GM23248 (cell line): ENCODE measurements around the gene ENTPD7. TPM values are rescaled to one million over a fixed set of nuclear protein-coding genes. Genes with fewer than 3 reads are reported as not detected.
A peak's percentile ranks its signal among the peaks of the same experiment; 100 is the strongest.

ENCODE experiments used
- DNase-seq: peaks from one replicate; pipeline ENCODE4 v3.0.0-alpha.2; 2015
- H2AFZ ChIP-seq: fragments of 200-600 bp; sonication (generic); 2 replicates; pipeline ENCODE4 v1.6.1; 2016; ENCODE audit warnings: antibody characterized with exemption
- H3F3A ChIP-seq: fragments of 200-600 bp; sonication (generic); 2 replicates; pipeline ENCODE4 v1.6.1; 2016; ENCODE audit warnings: mild to moderate bottlenecking, antibody characterized with exemption, mixed run types; ENCODE audit not compliant: insufficient read depth
- H3K27ac ChIP-seq: fragments of 200-600 bp; sonication (generic); 2 replicates; pipeline ENCODE4 v1.5.1; 2016; ENCODE audit warnings: mild to moderate bottlenecking
- H3K27me3 ChIP-seq: fragments of 200-600 bp; sonication (generic); replicated peaks from 2 replicates; pipeline ENCODE4 v1.6.1; 2016; ENCODE audit warnings: mild to moderate bottlenecking; ENCODE audit not compliant: insufficient read depth
- H3K36me3 ChIP-seq: fragments of 200-600 bp; sonication (generic); 2 replicates; pipeline ENCODE4 v1.6.1; 2016; ENCODE audit warnings: low read depth, mild to moderate bottlenecking
- H3K4me1 ChIP-seq: fragments of 200-600 bp; sonication (generic); 2 replicates; pipeline ENCODE4 v1.6.1; 2016; ENCODE audit warnings: mild to moderate bottlenecking; ENCODE audit not compliant: insufficient read depth
- H3K4me2 ChIP-seq: fragments of 200-600 bp; sonication (generic); one replicate; pipeline ENCODE4 v1.6.1; 2016; ENCODE audit warnings: mild to moderate bottlenecking; ENCODE audit not compliant: unreplicated experiment
- H3K4me3 ChIP-seq: fragments of 200-600 bp; sonication (generic); 2 replicates; pipeline ENCODE4 v1.5.1; 2016; ENCODE audit warnings: mild to moderate bottlenecking
- H3K79me2 ChIP-seq: fragments of 200-600 bp; sonication (generic); 2 replicates; pipeline ENCODE4 v1.6.1; 2016; ENCODE audit warnings: mild to moderate bottlenecking; ENCODE audit not compliant: insufficient read depth
- H3K9ac ChIP-seq: fragments of 200-600 bp; sonication (generic); 2 replicates; pipeline ENCODE4 v1.6.1; 2016; ENCODE audit warnings: mild to moderate bottlenecking
- H3K9me2 ChIP-seq: fragments of 200-600 bp; sonication (generic); 2 replicates; pipeline ENCODE4 v1.6.1; 2016; ENCODE audit warnings: mixed run types, mild to moderate bottlenecking, moderate library complexity; ENCODE audit not compliant: insufficient read depth
- H3K9me3 ChIP-seq: fragments of 200-600 bp; sonication (generic); one replicate; pipeline ENCODE4 v1.6.1; 2017; ENCODE audit warnings: low read depth
- H4K20me1 ChIP-seq: fragments of 200-600 bp; sonication (generic); 2 replicates; pipeline ENCODE4 v1.6.0; 2016; ENCODE audit not compliant: insufficient read depth
- EZH2 ChIP-seq: fragments of 200-600 bp; sonication (generic); IDR thresholded peaks from 2 replicates; pipeline ENCODE4 v1.6.1; 2018; ENCODE audit warnings: antibody characterized with exemption, mild to moderate bottlenecking; ENCODE audit not compliant: insufficient read depth, poor library complexity, severe bottlenecking
- EZH2phosphoT487 ChIP-seq: fragments of 200-600 bp; sonication (generic); IDR thresholded peaks from 2 replicates; pipeline ENCODE4 v1.6.1; 2018; ENCODE audit warnings: antibody characterized with exemption, moderate library complexity, mild to moderate bottlenecking, low read depth; ENCODE audit not compliant: insufficient read depth
- WGBS, 2 experiments: methylation state at CpG; one replicate each; pipeline ENCODE4 v1.1.6; 2015 to 2017; ENCODE audit warnings: low lambda C conversion rate in 2 of 2, low coverage in 1 of 2; ENCODE audit errors: missing lambda C conversion rate in 2 of 2; 5-methylcytosine and 5-hydroxymethylcytosine counted together
- in situ Hi-C: fragments of 300-500 bp; cut with MboI; formaldehyde crosslinking; loops from 2 replicates; pipeline ENCODE4 v1.15.0; 2020
- polyA plus RNA-seq: library from polyadenylated mRNA; unstranded; fragments of >200 nt; fragmentation: Nextera tagmentation; extraction: Ambion mirVana; gene quantifications from 2 replicates; pipeline ENCODE4 v1.2.1, GENCODE V29; 2016
- total RNA-seq: library from RNA; depleted of rRNA; stranded (reverse); fragments of >200 nt; shearing (Covaris generic); gene quantifications from 2 replicates; pipeline ENCODE4 v1.2.3, GENCODE V29; 2014

The ENTPD7 gene
- total and polyA plus RNA-seq, 2 experiments from 2014 or later = 7.5 to 21.6 TPM

DNA sequence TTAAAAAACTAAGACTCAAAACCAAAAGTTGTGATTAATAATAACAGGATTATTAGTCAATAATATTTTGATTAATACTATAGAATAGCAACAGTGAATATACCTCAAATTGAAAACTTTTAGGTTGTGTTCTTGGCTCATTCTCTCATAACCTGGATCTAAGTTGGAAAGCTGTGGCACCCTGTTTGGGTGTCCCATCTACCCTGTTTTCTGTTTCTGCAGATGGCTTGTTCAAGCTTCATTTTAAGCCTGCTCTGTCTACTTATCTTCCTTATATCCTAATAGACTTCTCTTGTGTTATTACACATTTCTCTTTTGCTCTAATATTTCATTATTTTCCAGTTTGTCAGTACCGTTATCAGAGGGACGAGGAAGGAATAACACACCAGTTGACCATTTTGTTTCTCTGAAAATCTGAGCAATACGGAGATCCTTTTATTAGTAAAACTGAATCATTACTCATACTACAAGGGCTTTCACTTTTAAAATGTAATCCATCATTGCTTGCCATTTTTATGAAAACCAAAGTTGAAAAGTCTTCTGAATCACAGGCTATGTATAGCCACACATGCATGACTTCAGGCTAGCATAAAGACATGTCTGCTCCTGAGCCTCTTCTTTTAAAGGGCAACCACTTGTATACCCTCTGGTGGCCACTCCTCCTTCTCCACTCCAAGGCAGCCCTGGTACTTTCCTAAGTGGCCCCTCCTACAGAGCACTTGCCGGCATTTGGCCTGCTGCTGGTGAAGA lies 50.3 kb downstream of the ENTPD7 start:
- Histone ChIP-seq H3K36me3 (peaks cover 53% of the 10 kb centered on the region), H3K27me3 (no peaks in the 10 kb centered on the region), H3K9me3 (no peaks in the 10 kb centered on the region), H3F3A (peaks cover 81% of the 10 kb centered on the region), H3K9ac (peak overlapping the region; percentile 47), H3K4me2 (peak overlapping the region; percentile 47), H3K4me3 (no peak overlapping the region), H4K20me1 (no peaks in the 10 kb centered on the region), H3K27ac (peak overlapping the region; percentile 72), H3K9me2 (no peaks in the 10 kb centered on the region), H2AFZ (no peak overlapping the region), H3K4me1 (peaks cover 33% of the 10 kb centered on the region), H3K79me2 (0 out of 2 replicates have a peak, but pooled peaks cover 9% of the 10 kb centered on the region)
- in situ Hi-C loops = loop anchor here (10.0 kb wide), 2 partner anchors 75 to 275 kb away; partner anchors contain the start of gene GOT1
- TF ChIP-seq EZH2phosphoT487 (no peak), EZH2 (no peak)
- DNase-seq = peak; percentile 73
- WGBS, 2 experiments = 37 to 39% methylated on average over 4 of the region's 4 CpGs

DNA sequence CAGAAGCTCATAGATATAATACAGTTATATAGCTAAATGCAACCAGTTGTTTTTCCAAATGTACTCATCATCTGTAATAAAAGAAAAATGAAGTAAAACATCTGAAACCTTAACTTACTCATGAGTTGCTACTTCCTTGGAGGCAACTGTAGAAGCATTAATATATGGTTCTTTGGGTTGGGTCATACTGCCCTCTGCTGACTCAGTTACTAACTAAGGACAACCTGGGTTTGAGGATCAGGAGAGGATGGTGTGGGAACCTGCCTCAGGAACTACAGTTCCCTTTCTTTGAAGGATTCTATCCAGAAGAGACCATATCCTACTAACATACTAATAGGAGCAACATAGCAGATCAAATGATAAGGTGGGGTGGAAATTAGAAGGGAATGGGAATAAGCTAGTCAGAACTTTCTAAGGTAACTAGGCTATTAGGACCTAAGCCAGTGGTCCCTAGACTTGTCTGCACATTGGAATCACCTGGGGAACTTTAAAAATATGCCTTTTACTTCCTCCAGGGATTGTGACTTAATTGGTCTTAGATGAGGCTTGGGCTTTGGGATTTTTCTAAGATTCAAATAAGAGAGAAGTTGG lies 51.9 kb downstream of the ENTPD7 start:
- peaks cover 47% of the 10 kb centered on the region for H3K36me3 ChIP-seq
- no peaks in the 10 kb centered on the region for H3K9me3 ChIP-seq
- H3K9me2 ChIP-seq = no peaks in the 10 kb centered on the region
- H2AFZ ChIP-seq = no peak overlapping the region
- no peak overlapping the region for H3K4me3 ChIP-seq
- in situ Hi-C loops = loop anchor here (10.0 kb wide), 2 partner anchors 76 to 276 kb away; partner anchors contain the start of gene GOT1
- no peaks in the 10 kb centered on the region for H4K20me1 ChIP-seq
- H3K27ac ChIP-seq = peak overlapping the region; percentile 72
- no peak overlapping the region for H3K4me2 ChIP-seq
- H3K4me1 ChIP-seq = peaks cover 33% of the 10 kb centered on the region
- TF ChIP-seq EZH2 = no peak
- TF ChIP-seq EZH2phosphoT487 = no peak
- H3K9ac ChIP-seq = peak overlapping the region; percentile 36; the same call in 1 of the 2 replicates
- 0 out of 2 replicates have a peak, but pooled peaks cover 9% of the 10 kb centered on the region for H3K79me2 ChIP-seq
- peak; percentile 87 for DNase-seq
- H3K27me3 ChIP-seq = no peaks in the 10 kb centered on the region
- peaks cover 83% of the 10 kb centered on the region for H3F3A ChIP-seq

DNA sequence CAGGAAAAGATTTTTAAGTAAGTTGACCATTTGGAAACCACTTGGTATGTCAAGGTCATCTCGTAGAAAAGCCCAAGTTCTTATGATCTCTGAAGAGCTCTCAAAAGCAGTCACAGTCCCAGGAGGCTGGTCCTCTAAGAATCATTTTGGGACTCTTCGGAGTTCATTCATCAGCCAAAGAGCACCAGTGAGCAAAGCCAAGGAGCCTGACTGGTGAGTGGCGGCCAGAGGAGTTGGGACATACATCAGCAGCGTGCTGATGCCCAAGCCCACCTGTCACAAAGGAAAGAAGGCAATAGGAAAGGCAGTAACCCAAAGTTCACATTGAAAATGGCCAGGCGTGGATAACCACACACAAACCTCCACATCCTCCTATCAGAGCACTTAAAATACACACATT lies 55.1 kb downstream of the ENTPD7 start:
- peaks cover 15% of the 10 kb centered on the region for H3K4me1 ChIP-seq
- DNase-seq = no peak
- no peaks in the 10 kb centered on the region for H3K79me2 ChIP-seq
- TF ChIP-seq EZH2 (no peak), EZH2phosphoT487 (no peak)
- 85 to 88% methylated on average over 5 of the region's 5 CpGs for WGBS, 2 experiments
- no peak overlapping the region for H3K9ac ChIP-seq
- H3F3A ChIP-seq = peaks cover 53% of the 10 kb centered on the region
- H3K27me3 ChIP-seq = no peaks in the 10 kb centered on the region
- no peaks in the 10 kb centered on the region for H3K9me3 ChIP-seq
- peaks cover 53% of the 10 kb centered on the region for H3K36me3 ChIP-seq
- no peak overlapping the region for H2AFZ ChIP-seq
- no peak overlapping the region for H3K4me3 ChIP-seq
- H3K9me2 ChIP-seq = no peaks in the 10 kb centered on the region
- H3K27ac ChIP-seq = no peak overlapping the region
- no peak overlapping the region for H3K4me2 ChIP-seq
- H4K20me1 ChIP-seq = no peaks in the 10 kb centered on the region
- in situ Hi-C loops = loop anchor here (10.0 kb wide), 2 partner anchors 80 to 280 kb away; partner anchors contain the start of gene GOT1

DNA sequence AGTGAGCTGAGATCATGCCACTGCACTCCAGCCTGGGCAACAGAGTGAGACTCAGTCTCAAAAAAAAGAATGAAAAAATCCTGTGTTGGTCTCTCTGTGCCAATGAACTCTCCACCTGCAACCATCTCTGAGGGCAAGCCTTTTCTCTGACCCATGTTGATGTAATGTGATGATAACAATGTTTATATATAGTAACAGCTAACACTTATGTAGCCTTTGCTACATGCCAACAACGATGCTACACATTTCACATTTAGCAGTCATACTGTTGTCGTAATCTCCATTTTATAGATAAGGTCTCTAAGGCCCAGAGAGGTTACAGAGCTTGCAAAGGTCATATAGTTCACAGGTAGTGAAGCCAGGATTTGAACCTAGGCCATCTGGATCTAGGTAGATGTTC lies 61.1 kb downstream of the ENTPD7 start:
- H3K4me2 ChIP-seq = no peak overlapping the region
- no peak for TF ChIP-seq EZH2phosphoT487
- no peak for TF ChIP-seq EZH2
- peaks cover 62% of the 10 kb centered on the region for H3K36me3 ChIP-seq
- H4K20me1 ChIP-seq = no peaks in the 10 kb centered on the region
- no peak overlapping the region for H3K9ac ChIP-seq
- H3K9me2 ChIP-seq = no peaks in the 10 kb centered on the region
- H3K79me2 ChIP-seq = 0 out of 2 replicates have a peak, but pooled peaks cover 4% of the 10 kb centered on the region
- H3K27me3 ChIP-seq = no peaks in the 10 kb centered on the region
- WGBS, 2 experiments = 81 to 83% methylated on average over 2 of the region's 2 CpGs
- H3F3A ChIP-seq = peaks cover 9% of the 10 kb centered on the region; the same call in 1 of the 2 replicates
- no peaks in the 10 kb centered on the region for H3K9me3 ChIP-seq
- no peak overlapping the region for H3K4me3 ChIP-seq
- H3K4me1 ChIP-seq = no peaks in the 10 kb centered on the region
- in situ Hi-C loops = no loop called here
- DNase-seq = no peak
- no peak overlapping the region for H2AFZ ChIP-seq
- H3K27ac ChIP-seq = no peak overlapping the region
